Measurements from ENCODE around the gene ATXN10. TPM values are rescaled to one million over a fixed set of nuclear protein-coding genes. Genes with fewer than 3 reads are reported as not detected.

Gene ATXN10
- polyA plus RNA-seq, 3 donors from 2014 or later, result 97.7 to 113 (median 112) TPM

GRCh38 chr22:45887202-45888131, 215.8 kb downstream of the ATXN10 start:
- H3K27ac Mint-ChIP-seq, result no peak overlapping the region
- no peak overlapping the region for H3K4me3 Mint-ChIP-seq
- no peaks in the 10 kb centered on the region for H3K36me3 Mint-ChIP-seq
- DNase-seq, result no peak
- H3K9me3 Mint-ChIP-seq, result no peaks in the 10 kb centered on the region
- H3K27me3 Mint-ChIP-seq (ENCODE audit: low read depth in 3 of 3), result peaks cover 3 to 9% (median 4%) of the 10 kb centered on the region in 3 donors
- H3K4me1 Mint-ChIP-seq, result no peaks in the 10 kb centered on the region

- no peak for DNase-seq
- no peak overlapping the region for H3K4me3 Mint-ChIP-seq
- peaks cover 0 to 9% (median 2%) of the 10 kb centered on the region in 3 donors for H3K27me3 Mint-ChIP-seq (ENCODE audit: low read depth in 3 of 3)
These were observed 216.8 kb downstream of the ATXN10 start for GRCh38 chr22:45888221-45889092.

GRCh38 chr22:45889093-45889538, 217.5 kb downstream of the ATXN10 start:
- DNase-seq, result no peak
- no peaks in the 10 kb centered on the region for H3K9me3 Mint-ChIP-seq
- no peak overlapping the region for H3K4me3 Mint-ChIP-seq
- no peaks in the 10 kb centered on the region for H3K4me1 Mint-ChIP-seq
- no peaks in the 10 kb centered on the region for H3K36me3 Mint-ChIP-seq
- no peak overlapping the region for H3K27ac Mint-ChIP-seq
- H3K27me3 Mint-ChIP-seq (ENCODE audit: low read depth in 3 of 3), result peaks cover 0 to 9% (median 2%) of the 10 kb centered on the region in 3 donors

More at GRCh38 chr22:45888221-45889092, 216.8 kb downstream of the ATXN10 start:
- no peaks in the 10 kb centered on the region for H3K4me1 Mint-ChIP-seq
- H3K36me3 Mint-ChIP-seq, result no peaks in the 10 kb centered on the region
- no peaks in the 10 kb centered on the region for H3K9me3 Mint-ChIP-seq
- H3K27ac Mint-ChIP-seq, result no peak overlapping the region

- Mint-ChIP-seq H3K27ac (no peak overlapping the region), H3K36me3 (no peaks in the 10 kb centered on the region), H3K27me3 (ENCODE audit: low read depth in 3 of 3) (peaks cover 0 to 11% (median 2%) of the 10 kb centered on the region in 3 donors), H3K4me3 (no peak overlapping the region), H3K9me3 (no peaks in the 10 kb centered on the region), H3K4me1 (no peaks in the 10 kb centered on the region)
- no peak for DNase-seq
These were observed 218.1 kb downstream of the ATXN10 start for GRCh38 chr22:45889539-45890350.

GRCh38 chr22:45890351-45890635, 218.7 kb downstream of the ATXN10 start:
- no peak overlapping the region for H3K4me3 Mint-ChIP-seq
- H3K9me3 Mint-ChIP-seq, result no peaks in the 10 kb centered on the region
- DNase-seq, result no peak
- no peaks in the 10 kb centered on the region for H3K4me1 Mint-ChIP-seq
- no peak overlapping the region for H3K27ac Mint-ChIP-seq
- H3K36me3 Mint-ChIP-seq, result no peaks in the 10 kb centered on the region
- peaks cover 0 to 11% (median 2%) of the 10 kb centered on the region in 3 donors for H3K27me3 Mint-ChIP-seq (ENCODE audit: low read depth in 3 of 3)

GRCh38 chr22:45891021-45891421, 219.4 kb downstream of the ATXN10 start:
- Mint-ChIP-seq H3K4me1 (no peaks in the 10 kb centered on the region), H3K36me3 (no peaks in the 10 kb centered on the region), H3K9me3 (no peaks in the 10 kb centered on the region), H3K27me3 (ENCODE audit: low read depth in 3 of 3) (peaks cover 0 to 11% (median 2%) of the 10 kb centered on the region in 3 donors), H3K27ac (no peak overlapping the region), H3K4me3 (no peak overlapping the region)
- DNase-seq, result no peak

GRCh38 chr22:45891471-45891995, 219.9 kb downstream of the ATXN10 start:
- no peak for DNase-seq
- Mint-ChIP-seq H3K36me3 (no peaks in the 10 kb centered on the region), H3K9me3 (no peaks in the 10 kb centered on the region), H3K27ac (no peak overlapping the region), H3K4me1 (no peaks in the 10 kb centered on the region), H3K4me3 (no peak overlapping the region), H3K27me3 (ENCODE audit: low read depth in 3 of 3) (peaks cover 0 to 11% (median 2%) of the 10 kb centered on the region in 3 donors)

GRCh38 chr22:45891996-45892621, 220.5 kb downstream of the ATXN10 start:
- no peak overlapping the region for H3K4me3 Mint-ChIP-seq
- H3K27ac Mint-ChIP-seq, result no peak overlapping the region
- DNase-seq, result no peak
- H3K36me3 Mint-ChIP-seq, result no peaks in the 10 kb centered on the region
- no peaks in the 10 kb centered on the region for H3K4me1 Mint-ChIP-seq
- no peaks in the 10 kb centered on the region for H3K9me3 Mint-ChIP-seq
- peaks cover 2 to 9% (median 3%) of the 10 kb centered on the region in 3 donors for H3K27me3 Mint-ChIP-seq (ENCODE audit: low read depth in 3 of 3)

- DNase-seq, result no peak
- Mint-ChIP-seq H3K4me3 (no peak overlapping the region), H3K4me1 (no peaks in the 10 kb centered on the region), H3K9me3 (no peaks in the 10 kb centered on the region), H3K36me3 (no peaks in the 10 kb centered on the region), H3K27me3 (ENCODE audit: low read depth in 3 of 3) (peaks cover 2 to 9% (median 4%) of the 10 kb centered on the region in 3 donors), H3K27ac (no peak overlapping the region)
These were observed 221.2 kb downstream of the ATXN10 start for GRCh38 chr22:45892681-45893461.

GRCh38 chr22:45893516-45893915, 221.9 kb downstream of the ATXN10 start:
- H3K27me3 Mint-ChIP-seq (ENCODE audit: low read depth in 3 of 3), result peaks cover 2 to 6% (median 4%) of the 10 kb centered on the region in 3 donors
- DNase-seq, result no peak
- H3K9me3 Mint-ChIP-seq, result no peaks in the 10 kb centered on the region

More at GRCh38 chr22:45893516-45893915, 221.9 kb downstream of the ATXN10 start:
- Mint-ChIP-seq H3K27ac (no peak overlapping the region), H3K36me3 (no peaks in the 10 kb centered on the region), H3K4me1 (no peaks in the 10 kb centered on the region), H3K4me3 (no peak overlapping the region)

All from immature natural killer cell (primary cell).